GM18870 (cell line): ENCODE data around the gene ITSN1.
"Not testable (repeated sequence)": the region's sequence is repeated elsewhere in the genome, so short reads cannot be mapped to it uniquely, and the experiment has no call there.

ENCODE experiments used
- ATAC-seq: cut with Tn5 transposase; IDR thresholded peaks from one replicate; pipeline ENCODE4 v1.9.1; 2021; ENCODE audit warnings: moderate library complexity; ENCODE audit not compliant: unreplicated experiment

Gene ITSN1

GRCh38 chr21:33762803-33763581 lies 120.7 kb downstream of the ITSN1 start:
- ATAC-seq, result no peak

- ATAC-seq, result no peak
Observed at GRCh38 chr21:33763582-33763899, 121.2 kb downstream of the ITSN1 start.

- no peak for ATAC-seq
Observed at GRCh38 chr21:33767236-33767635, 124.9 kb downstream of the ITSN1 start.

GRCh38 chr21:33767960-33768359 lies 125.7 kb downstream of the ITSN1 start:
- ATAC-seq, result no peak

DNA sequence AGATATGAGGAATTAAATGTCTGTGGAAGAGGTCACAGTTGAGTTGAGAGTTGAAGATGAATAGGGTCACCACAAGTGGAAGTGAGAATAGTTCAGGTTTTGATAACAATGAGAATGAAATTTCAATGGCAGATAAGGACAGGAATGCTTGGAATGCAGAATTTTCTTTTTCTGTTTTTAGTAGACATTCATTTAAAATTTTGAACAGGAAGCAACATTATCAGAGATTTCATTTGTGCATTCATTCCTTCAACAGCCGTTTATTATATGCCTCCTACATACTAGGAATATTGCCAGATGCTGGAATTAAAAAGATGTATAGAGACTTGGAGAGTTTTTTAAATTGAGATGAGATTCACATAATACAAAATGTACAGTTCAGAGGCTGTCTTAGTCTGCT lies 126.8 kb downstream of the ITSN1 start:
- ATAC-seq, result no peak

GRCh38 chr21:33770542-33770941 lies 128.2 kb downstream of the ITSN1 start:
- ATAC-seq, result no peak

DNA sequence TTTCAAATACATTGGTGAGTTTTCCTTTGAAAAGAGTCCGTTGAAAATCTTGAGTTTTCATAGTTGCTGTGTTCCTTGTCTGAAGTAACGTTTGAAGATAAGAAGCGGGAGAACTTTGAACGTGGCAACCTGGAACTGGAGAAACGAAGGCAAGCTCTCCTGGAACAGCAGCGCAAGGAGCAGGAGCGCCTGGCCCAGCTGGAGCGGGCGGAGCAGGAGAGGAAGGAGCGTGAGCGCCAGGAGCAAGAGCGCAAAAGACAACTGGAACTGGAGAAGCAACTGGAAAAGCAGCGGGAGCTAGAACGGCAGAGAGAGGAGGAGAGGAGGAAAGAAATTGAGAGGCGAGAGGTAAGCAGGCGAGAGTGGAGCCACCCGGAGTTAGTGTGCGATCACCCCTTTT lies 129.7 kb downstream of the ITSN1 start:
- ATAC-seq, result no peak

DNA sequence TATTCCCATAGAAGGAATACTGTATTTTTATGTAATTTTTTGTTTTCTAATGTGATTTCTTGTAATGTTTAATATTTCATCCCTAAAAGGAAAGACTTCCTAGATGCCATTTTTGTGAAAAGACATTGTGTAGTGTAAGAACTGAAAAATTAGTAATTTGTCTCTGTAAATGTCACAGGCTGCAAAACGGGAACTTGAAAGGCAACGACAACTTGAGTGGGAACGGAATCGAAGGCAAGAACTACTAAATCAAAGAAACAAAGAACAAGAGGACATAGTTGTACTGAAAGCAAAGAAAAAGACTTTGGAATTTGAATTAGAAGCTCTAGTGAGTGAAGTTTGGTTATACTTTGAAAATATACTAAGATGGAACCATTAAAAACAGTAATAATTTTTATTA lies 132.2 kb downstream of the ITSN1 start:
- no peak for ATAC-seq

- no peak for ATAC-seq
Observed at GRCh38 chr21:33775100-33775828, 133.0 kb downstream of the ITSN1 start.

DNA sequence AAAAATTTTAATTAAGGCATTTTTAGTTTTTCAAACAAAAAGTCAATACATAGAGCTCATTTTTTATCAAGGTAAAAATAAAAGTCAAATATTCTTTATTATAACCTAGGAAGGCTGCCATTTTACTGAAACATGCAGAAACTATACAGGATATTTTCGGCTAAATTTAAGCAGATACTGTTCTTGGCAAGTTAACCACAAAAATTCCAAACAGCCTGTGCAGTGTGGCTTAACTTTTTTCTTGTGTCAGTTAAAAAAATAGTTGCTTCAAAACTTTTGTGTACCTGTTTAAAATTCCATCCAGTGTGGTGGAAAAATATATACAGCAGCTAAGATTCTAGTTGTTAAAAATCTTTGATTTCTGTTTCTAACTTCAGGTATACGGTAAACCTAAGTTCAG lies 138.3 kb downstream of the ITSN1 start:
- no peak for ATAC-seq

GRCh38 chr21:33781121-33781520 lies 138.8 kb downstream of the ITSN1 start:
- no peak for ATAC-seq

DNA sequence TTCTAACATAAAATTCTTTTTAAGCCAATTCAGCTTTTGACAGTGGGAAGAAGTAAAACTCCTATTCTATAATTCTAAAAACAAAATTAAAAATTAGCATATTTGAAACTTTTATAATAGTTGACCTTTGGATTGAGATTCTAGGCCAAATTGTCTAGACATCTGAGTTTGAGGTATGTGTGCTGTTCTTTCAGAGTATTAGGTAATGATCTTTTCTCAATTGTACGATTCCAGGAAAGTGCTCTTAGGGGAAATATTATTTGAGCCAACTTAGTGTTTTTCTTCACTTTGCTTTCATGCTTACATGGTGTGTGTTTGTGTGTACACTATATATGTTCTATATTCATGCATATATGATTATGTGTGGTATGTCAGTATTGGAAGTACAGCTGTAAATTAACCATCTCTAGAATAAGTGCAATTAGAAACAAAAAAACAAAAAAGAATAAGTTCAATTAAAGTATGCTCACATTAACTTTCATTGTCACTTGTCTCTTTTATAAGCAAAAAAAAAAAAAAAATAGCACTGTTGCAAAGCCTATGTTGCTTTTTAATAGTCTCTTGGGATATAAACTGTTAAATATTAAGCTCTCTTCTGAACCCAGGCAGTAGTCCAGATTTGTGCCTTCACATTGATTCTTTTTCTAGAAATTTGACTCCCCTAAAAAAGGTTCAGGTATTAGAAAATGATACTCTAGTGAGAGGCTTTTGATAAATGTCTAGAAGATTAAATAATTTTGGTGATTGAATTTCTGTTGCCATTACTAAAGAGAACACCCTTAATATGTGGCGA lies 141.1 kb downstream of the ITSN1 start:
- no peak for ATAC-seq

DNA sequence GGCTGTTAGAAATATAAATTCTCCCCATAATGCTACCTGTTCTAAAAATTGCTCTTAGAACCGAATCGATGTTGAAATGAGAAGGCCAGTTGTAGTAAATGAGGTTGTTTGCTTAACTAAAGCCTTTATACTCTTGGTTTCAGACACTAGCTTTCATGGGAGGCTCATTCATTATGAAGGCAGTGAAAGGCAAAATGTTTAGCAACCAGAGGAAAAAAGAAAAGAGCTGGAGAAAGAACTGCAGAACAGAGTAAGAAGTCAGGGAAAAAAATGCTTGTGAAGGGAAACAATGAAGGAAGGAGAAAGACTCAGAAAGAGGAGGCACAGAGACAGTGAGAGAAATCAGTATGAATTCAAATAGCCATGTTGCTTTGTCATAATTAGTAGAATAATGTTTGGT lies 145.1 kb downstream of the ITSN1 start:
- no peak for ATAC-seq

GRCh38 chr21:33788438-33788837 lies 146.1 kb downstream of the ITSN1 start:
- ATAC-seq, result not testable (repeated sequence)

DNA sequence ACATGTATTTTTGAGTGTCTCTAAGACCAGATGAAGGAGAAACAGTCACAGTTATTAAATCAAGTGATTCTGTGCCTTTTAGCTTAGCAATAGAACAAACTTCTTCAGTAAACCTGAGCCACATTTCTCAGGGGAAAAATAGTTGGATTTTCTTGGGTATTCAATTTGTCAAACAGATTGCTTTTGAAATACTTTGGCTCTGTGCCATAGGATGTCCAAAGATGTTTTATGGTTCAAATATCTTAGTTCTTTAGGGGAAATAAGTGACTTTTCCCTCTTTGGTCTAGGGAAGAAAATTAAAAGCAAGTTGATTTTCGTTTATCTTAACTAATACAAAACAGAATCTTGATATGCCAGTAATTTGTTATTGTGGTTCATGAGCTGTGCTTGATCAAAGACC lies 147.4 kb downstream of the ITSN1 start:
- no peak for ATAC-seq

- ATAC-seq, result no peak
Observed at GRCh38 chr21:33791073-33791472, 148.8 kb downstream of the ITSN1 start.

- ATAC-seq, result no peak
Observed at GRCh38 chr21:33794596-33794995, 152.3 kb downstream of the ITSN1 start.

DNA sequence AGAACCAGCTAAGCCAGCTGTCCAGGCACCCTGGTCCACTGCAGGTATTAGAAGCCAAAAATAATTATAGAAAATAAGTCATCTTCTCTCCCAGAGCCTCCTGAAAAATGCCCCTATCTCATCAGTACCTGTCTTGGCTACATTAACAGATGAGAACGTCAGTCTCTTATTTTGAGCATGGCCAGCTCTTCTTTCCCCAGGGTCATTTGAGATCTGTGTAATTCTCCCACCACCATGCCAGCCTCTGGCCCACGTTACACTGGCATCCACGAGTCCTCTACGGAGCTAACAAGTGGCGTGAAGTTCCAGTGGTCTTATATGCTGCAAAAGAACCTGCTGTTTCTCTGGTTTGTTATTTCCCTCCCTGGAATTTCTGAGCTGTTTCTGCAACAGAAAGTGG lies 155.3 kb downstream of the ITSN1 start:
- ATAC-seq, result no peak

GRCh38 chr21:33799378-33800090 lies 157.2 kb downstream of the ITSN1 start:
- no peak for ATAC-seq

GRCh38 chr21:33800753-33801423 lies 158.6 kb downstream of the ITSN1 start:
- no peak for ATAC-seq
